Prostate gland (tissue), 2 donors: ENCODE results near the gene NCKIPSD. TPM values are rescaled to one million over a fixed set of nuclear protein-coding genes. Genes with fewer than 3 reads are reported as not detected.

Experiments
- DNase-seq: peaks from one replicate; pipeline ENCODE4 v3.0.0-alpha.2; 2019; ENCODE audit warnings: low spot score
- H3K27ac ChIP-seq, 2 donors: fragments of 200-600 bp; sonication (generic); 2 replicates each; pipeline ENCODE4 v1.5.1; 2017 to 2019
- H3K27me3 ChIP-seq: fragments of 200-600 bp; sonication (generic); replicated peaks from 2 replicates; pipeline ENCODE4 v1.5.1; 2019; ENCODE audit not compliant: insufficient read depth
- H3K36me3 ChIP-seq, 2 donors: fragments of 200-600 bp; sonication (generic); 1 replicate in 1 of 2; 2 replicates in 1 of 2; pipeline versions ENCODE4 v1.5.1 to v1.8.1; 2017 to 2019
- H3K4me1 ChIP-seq: fragments of 200-600 bp; sonication (generic); replicated peaks from 2 replicates; pipeline ENCODE4 v1.5.1; 2019
- H3K4me3 ChIP-seq, 2 donors: fragments of 200-600 bp; sonication (generic); 2 replicates each; pipeline ENCODE4 v1.5.1; 2017 to 2019
- H3K9me3 ChIP-seq: fragments of 200-600 bp; sonication (generic); 2 replicates; pipeline ENCODE4 v1.5.1; 2017
- POLR2A ChIP-seq: fragments of 450-650 bp; IDR thresholded peaks from one replicate; pipeline ENCODE4 v1.6.1; 2016; ENCODE audit warnings: antibody characterized with exemption, mild to moderate bottlenecking
- POLR2AphosphoS5 ChIP-seq: sonication (generic); formaldehyde crosslinking; IDR thresholded peaks from one replicate; pipeline ENCODE4 v1.6.1; 2017; ENCODE audit warnings: antibody characterized with exemption
- WGBS: methylation state at CpG from one replicate; pipeline ENCODE4 v1.1.5; 2018; 5-methylcytosine and 5-hydroxymethylcytosine counted together
- intact Hi-C: fragments of 100-400 bp; cut with DNase I; formaldehyde crosslinking; loops from one replicate; pipeline ENCODE4 v1.14.2; 2022
- total RNA-seq, 2 donors: library from RNA; depleted of rRNA; stranded (reverse); fragments of >200 nt; gene quantifications; one replicate each; pipeline ENCODE4 v1.1.0, GENCODE V29; 2016
- TF ChIP-seq, protein P1 (sequence below), 4 experiments: fragments of 200-600 bp in 2 of 4; fragments of 450-650 bp in 2 of 4; sonication (generic) in 2 of 4; IDR thresholded peaks; 1 replicate in 3 of 4; 2 replicates in 1 of 4; pipeline ENCODE4 v1.5.1; 2016 to 2019; ENCODE audit warnings: antibody characterized with exemption in 4 of 4, mild to moderate bottlenecking in 2 of 4, moderate library complexity in 2 of 4

Gene NCKIPSD
- total RNA-seq, 2 donors from 2014 or later = 32.9 to 83.3 TPM

DNA sequence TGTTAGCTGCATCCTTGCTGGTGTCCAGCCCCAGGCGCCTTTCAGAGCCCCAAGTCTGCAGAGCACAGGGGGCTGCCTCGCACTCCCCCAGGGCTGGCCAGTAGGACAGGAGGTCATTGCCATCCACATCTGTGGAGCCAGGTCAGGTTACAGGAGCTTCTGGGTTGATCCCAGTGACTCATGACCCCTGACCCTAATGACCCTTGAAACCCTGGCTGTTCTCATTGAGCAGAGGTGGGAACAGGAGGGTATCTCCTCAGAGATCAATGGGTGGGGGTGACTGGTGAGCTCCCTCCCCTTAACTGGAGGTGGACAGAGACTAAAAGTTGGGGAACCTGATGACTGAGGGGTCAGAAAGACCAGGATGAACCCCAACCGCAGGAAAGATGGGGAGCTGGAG, 44.3 kb downstream of the NCKIPSD start:
- no peaks in the 10 kb centered on the region for H3K9me3 ChIP-seq
- H3K27me3 ChIP-seq = no peaks in the 10 kb centered on the region
- no peak for TF ChIP-seq POLR2AphosphoS5
- TF ChIP-seq, protein P1, sequence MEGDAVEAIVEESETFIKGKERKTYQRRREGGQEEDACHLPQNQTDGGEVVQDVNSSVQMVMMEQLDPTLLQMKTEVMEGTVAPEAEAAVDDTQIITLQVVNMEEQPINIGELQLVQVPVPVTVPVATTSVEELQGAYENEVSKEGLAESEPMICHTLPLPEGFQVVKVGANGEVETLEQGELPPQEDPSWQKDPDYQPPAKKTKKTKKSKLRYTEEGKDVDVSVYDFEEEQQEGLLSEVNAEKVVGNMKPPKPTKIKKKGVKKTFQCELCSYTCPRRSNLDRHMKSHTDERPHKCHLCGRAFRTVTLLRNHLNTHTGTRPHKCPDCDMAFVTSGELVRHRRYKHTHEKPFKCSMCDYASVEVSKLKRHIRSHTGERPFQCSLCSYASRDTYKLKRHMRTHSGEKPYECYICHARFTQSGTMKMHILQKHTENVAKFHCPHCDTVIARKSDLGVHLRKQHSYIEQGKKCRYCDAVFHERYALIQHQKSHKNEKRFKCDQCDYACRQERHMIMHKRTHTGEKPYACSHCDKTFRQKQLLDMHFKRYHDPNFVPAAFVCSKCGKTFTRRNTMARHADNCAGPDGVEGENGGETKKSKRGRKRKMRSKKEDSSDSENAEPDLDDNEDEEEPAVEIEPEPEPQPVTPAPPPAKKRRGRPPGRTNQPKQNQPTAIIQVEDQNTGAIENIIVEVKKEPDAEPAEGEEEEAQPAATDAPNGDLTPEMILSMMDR (IDR thresholded peaks at IDR 0.05) = no peak
- no peak for TF ChIP-seq POLR2A
- WGBS = 100% methylated on average over 3 of the region's 3 CpGs
- H3K36me3 ChIP-seq = no peaks in the 10 kb centered on the region
- no peak overlapping the region for H3K27ac ChIP-seq
- intact Hi-C loops = no loop called here
- DNase-seq = no peak
- no peak overlapping the region for H3K4me3 ChIP-seq
- H3K4me1 ChIP-seq = no peaks in the 10 kb centered on the region

DNA sequence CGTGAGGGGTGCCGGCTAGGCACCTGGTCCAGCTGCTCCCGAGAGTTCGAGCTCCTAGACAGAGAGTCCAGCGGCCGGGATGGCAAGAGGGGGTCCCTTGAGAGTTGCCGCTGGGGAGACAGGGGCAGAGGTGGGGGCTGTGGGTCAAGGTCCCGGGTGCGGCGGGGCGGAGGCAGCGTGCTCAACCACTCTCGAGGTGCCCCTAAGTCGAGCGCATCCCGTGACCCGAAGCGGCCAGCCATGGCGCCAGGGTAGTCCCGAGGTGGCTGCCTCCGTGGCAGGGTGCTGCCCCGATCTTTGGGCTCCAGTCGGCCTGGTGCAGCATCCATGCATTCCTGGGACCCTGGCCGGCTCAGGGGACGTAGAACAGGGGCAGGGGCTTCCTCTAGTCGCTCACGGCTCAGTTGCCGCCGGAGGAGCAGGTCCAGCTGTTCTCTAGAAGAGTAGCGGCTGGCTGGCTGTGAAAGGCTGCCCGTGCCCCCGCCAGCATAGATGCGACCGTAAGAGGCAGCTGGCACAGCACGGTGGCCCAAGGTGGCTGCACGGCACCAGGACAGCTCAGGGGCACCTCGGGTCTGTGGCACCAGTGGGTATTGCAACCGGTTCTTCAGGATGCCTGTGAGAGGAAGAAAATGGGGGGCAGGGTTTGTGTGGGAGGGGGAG, 45.6 kb downstream of the NCKIPSD start:
- Histone ChIP-seq H3K27ac (no peak overlapping the region), H3K9me3 (no peaks in the 10 kb centered on the region), H3K4me3 (no peak overlapping the region), H3K27me3 (no peaks in the 10 kb centered on the region), H3K36me3 (no peaks in the 10 kb centered on the region), H3K4me1 (peaks cover 5% of the 10 kb centered on the region)
- intact Hi-C loops = no loop called here
- WGBS = 88% methylated on average over 29 of the region's 38 CpGs
- TF ChIP-seq POLR2A = no peak
- DNase-seq = no peak

DNA sequence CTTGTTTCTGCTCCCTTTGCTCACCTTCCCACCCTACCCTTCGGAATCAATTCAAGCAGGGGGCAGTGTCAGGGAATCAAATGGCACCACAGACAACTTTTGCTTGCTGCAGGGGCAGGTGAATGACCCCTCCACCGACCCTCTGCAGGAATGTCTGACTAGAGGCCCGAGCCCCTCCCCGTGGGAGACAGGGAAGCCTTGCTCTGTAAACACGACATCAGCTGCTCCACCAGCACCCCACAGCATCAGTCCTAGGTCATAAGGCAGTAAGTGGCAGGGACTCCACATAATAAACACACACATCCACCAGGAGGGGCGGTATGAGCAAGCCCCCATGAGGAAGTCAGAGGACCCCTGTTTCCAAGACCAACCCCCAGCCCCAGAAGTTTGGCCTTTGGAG, 48.4 kb downstream of the NCKIPSD start:
- 72% methylated on average over 6 of the region's 6 CpGs for WGBS
- H3K9me3 ChIP-seq = no peaks in the 10 kb centered on the region
- TF ChIP-seq, protein P1 (IDR thresholded peaks at IDR 0.05) = no peak
- TF ChIP-seq POLR2AphosphoS5 (no peak), POLR2A (no peak)
- no peak overlapping the region for H3K4me3 ChIP-seq
- peaks cover 12% of the 10 kb centered on the region for H3K4me1 ChIP-seq
- peaks cover 0 to under 1% of the 10 kb centered on the region in 2 donors for H3K36me3 ChIP-seq
- H3K27me3 ChIP-seq = no peaks in the 10 kb centered on the region
- H3K27ac ChIP-seq = no peak overlapping the region
- no peak for DNase-seq
- intact Hi-C loops = no loop called here

DNA sequence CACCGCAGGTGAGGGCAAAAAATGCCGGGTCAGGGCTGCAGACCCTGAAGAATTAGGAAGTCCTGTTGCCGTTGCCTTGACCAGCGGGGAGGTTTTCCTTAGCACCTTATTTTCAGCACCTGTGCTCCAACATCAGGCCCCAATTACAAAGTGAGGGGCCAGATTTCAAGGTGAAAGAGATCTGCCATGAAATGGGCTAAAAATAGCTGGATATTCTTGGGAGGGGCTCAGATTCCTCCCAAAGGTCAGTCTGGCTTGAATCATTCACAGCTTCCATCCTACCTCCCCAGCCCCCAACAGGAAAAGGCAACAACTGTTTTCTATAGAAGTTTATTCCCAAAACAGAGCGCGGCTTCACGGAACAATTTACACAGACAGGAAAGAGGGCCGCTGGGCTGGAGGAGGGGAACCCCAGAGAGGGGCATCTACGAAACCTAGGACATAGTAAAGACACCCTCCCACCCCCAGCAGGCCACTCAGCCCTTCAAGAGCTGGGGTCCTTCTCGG, 49.5 kb downstream of the NCKIPSD start:
- WGBS = 59% methylated on average over 10 of the region's 10 CpGs
- Histone ChIP-seq H3K4me1 (peaks cover 12% of the 10 kb centered on the region), H3K9me3 (no peaks in the 10 kb centered on the region), H3K27ac (peak overlapping the region; percentile 73 to 77), H3K27me3 (no peaks in the 10 kb centered on the region), H3K4me3 (peak overlapping the region; percentile 89 to 90), H3K36me3 (peaks cover 0 to 5% of the 10 kb centered on the region in 2 donors)
- DNase-seq = no peak
- intact Hi-C loops = no loop called here
- TF ChIP-seq POLR2AphosphoS5 = no peak
- no peak for TF ChIP-seq POLR2A
- TF ChIP-seq, protein P1 (IDR thresholded peaks at IDR 0.05) = no peak

DNA sequence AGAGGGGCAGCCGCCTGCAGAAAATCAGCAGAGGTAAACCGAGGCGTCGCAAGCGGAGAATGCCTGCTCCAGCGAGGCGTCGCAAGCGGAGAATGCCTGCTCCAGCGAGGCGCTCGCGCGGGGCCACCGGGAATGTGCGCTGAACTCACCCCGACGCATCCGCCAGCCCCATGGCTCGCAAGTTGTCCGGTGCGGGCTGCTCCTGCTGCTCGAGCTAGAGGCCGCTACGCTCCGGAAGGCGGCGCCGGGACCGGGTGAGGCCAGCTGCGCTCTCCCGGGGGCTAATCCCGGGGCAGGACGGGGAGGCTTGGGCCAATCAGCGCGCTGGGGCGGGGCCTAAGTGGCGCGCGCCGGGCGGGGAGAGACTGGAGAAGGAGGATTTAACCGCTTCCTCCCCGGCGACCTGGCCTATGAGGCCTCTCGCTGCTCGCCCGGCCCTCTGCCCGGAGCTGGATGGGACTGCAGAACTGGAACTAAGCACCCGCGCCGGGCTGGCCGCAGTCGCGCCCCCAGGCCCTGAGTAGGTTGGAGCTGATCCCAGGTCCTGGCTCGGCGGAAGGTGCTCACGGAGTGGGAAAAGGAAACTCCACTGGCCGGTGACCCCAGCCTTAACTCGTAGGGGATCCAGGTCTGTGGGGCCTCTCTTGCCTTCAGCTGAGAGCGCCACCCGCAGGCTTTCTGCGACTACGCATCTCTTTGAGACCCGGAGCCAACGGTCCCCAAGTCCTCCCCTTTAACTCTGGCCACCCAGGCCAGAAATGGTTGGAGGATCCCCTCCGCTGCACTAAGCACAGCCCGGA, 50.3 kb downstream of the NCKIPSD start, which contains the start of gene SLC26A6:
Gene SLC26A6, minus strand, starts transcription at position 240 of the 800 bp plus-strand sequence. Its CDS starts 68 bp downstream, at position 172.
- WGBS = 0% methylated on average over 24 of the region's 68 CpGs
- TF ChIP-seq, protein P1 (IDR thresholded peaks at IDR 0.05) = peak; percentile 22 to 73 (median 46)
- TF ChIP-seq POLR2AphosphoS5 (peak; percentile 96), POLR2A (peak; percentile 66)
- H3K9me3 ChIP-seq = no peaks in the 10 kb centered on the region
- peaks cover 0 to 5% of the 10 kb centered on the region in 2 donors for H3K36me3 ChIP-seq
- peak; percentile 96 for DNase-seq
- H3K27ac ChIP-seq = peak within 1 kb of the TSS; percentile 73 to 77
- H3K4me1 ChIP-seq = peaks cover 12% of the 10 kb centered on the region
- intact Hi-C loops = no loop called here
- no peaks in the 10 kb centered on the region for H3K27me3 ChIP-seq
- H3K4me3 ChIP-seq = peak within 1 kb of the TSS; percentile 89 to 90
